A673 (cell line): ENCODE measurements around the gene ESM1.

ENCODE experiments used
- CTCF ChIP-seq: fragments of 300-800, 200-600 bp; sonication (generic); conservative IDR thresholded peaks from 2 replicates; pipeline ENCODE4 v1.5.1; 2017; ENCODE audit warnings: low read depth, mild to moderate bottlenecking, antibody characterized with exemption, low read length, moderate library complexity, mixed read lengths
- EZH2 ChIP-seq: fragments of 200-600 bp; sonication (generic); IDR thresholded peaks from 2 replicates; pipeline ENCODE4 v1.6.1; 2017; ENCODE audit warnings: borderline replicate concordance, low read depth, mild to moderate bottlenecking, mixed read lengths, antibody characterized with exemption, low read length; ENCODE audit not compliant: poor library complexity, severe bottlenecking

DNA sequence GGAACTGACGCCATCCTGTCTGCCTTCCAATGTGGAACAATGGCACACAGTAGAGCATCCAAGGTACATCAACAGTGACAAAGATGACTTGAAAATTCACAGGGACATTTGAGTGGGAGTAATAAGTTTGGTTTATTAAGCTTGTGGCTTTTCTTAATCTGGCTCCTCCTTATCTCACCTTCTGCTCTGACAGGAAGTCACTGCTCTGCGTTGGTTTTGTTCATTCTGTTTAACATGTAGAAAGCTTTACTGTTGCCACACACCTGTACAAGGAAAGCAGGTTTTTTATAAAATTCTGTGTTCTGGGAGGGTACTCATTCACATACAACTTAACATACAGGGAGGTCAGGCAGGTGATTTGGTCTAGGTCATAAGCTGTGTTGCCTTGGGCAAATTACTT lies 37.1 kb upstream of the ESM1 start:
- no peak for TF ChIP-seq EZH2
- TF ChIP-seq CTCF = no peak
